ENCODE data around the gene TAS2R41. TPM values are rescaled to one million over a fixed set of nuclear protein-coding genes. Genes with fewer than 3 reads are reported as not detected.
A peak's percentile ranks its signal among the peaks of the same experiment; 100 is the strongest.

TAS2R41 gene
- total and polyA plus RNA-seq, 7 experiments from 2014 or later = 1.7 to 3.4 (median 2.0) TPM; not detected in 3

DNA sequence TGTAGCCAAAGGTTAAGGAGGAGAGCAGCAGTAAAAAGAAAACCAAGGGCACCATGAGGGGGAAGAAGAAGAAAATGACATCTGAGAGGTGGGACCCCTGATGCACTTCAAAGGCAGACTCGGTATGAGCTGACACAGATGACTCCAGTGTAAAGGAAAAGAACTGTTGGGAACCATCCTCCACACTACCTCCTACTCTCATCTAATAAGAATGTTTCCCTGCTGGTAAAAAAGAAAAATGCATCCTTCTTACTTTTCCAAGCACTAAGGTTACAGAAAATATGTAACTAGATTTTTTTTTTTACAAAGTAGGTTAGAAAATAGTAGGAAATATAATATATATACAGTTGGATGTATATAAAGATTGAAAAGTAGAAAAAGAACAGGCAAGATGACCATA, 16.9 kb downstream of the TAS2R41 start:
- no peaks in the 10 kb centered on the region for H3K9me3 Mint-ChIP-seq
- Histone ChIP-seq H3K27me3 (ENCODE audit: control insufficient read depth in 2 of 2, insufficient read depth in 2 of 2, low read length in 2 of 2) (no peaks in the 10 kb centered on the region), H3K4me3 (ENCODE audit: low read length) (no peak overlapping the region), H3K36me3 (ENCODE audit: control insufficient read depth in 2 of 3, insufficient read depth in 3 of 3, low read length in 3 of 3) (peaks cover 0 to 6% (median 0%) of the 10 kb centered on the region in 3 experiments), H3K4me1 (ENCODE audit: control insufficient read depth in 2 of 2, insufficient read depth in 2 of 2, low read length in 2 of 2) (no peaks in the 10 kb centered on the region), H3K27ac (ENCODE audit: low read depth, low read length) (no peak overlapping the region), H3K9me3 (ENCODE audit: control insufficient read depth in 2 of 3, low read length in 3 of 3) (no peaks in the 10 kb centered on the region)
- H3K4me3 Mint-ChIP-seq = no peak overlapping the region
- CTCF ChIA-PET = no interaction called here
- DNase-seq (no peak), ATAC-seq (no peak)
- H3K36me3 Mint-ChIP-seq = peaks cover 0 to 72% (median 37%) of the 10 kb centered on the region in 5 donors
- intact Hi-C loops (cut with micrococcal nuclease) = loop anchor here (5.0 kb wide), 2 partner anchors 403 to 633 kb away; no protein-coding TSS in a partner anchor
- POLR2A ChIA-PET = no interaction called here
- no peaks in the 10 kb centered on the region for H3K27me3 Mint-ChIP-seq
- H3K27ac Mint-ChIP-seq = peak overlapping the region in 1 of 9 donors; percentile 39
- peaks cover 0 to 31% (median 13%) of the 10 kb centered on the region in 7 donors for H3K4me1 Mint-ChIP-seq

GRCh38 chr7:143495851-143496250, 18.2 kb downstream of the TAS2R41 start:
- Histone ChIP-seq H3K9me3 (ENCODE audit: control insufficient read depth in 2 of 3, low read length in 3 of 3) (no peaks in the 10 kb centered on the region), H3K4me3 (ENCODE audit: low read length) (no peak overlapping the region), H3K36me3 (ENCODE audit: control insufficient read depth in 2 of 3, insufficient read depth in 3 of 3, low read length in 3 of 3) (peaks cover 0 to 15% (median 0%) of the 10 kb centered on the region in 3 experiments), H3K27me3 (ENCODE audit: control insufficient read depth in 2 of 2, insufficient read depth in 2 of 2, low read length in 2 of 2) (no peaks in the 10 kb centered on the region), H3K4me1 (ENCODE audit: control insufficient read depth in 2 of 2, insufficient read depth in 2 of 2, low read length in 2 of 2) (no peaks in the 10 kb centered on the region), H3K27ac (ENCODE audit: low read depth, low read length) (no peak overlapping the region)
- H3K36me3 Mint-ChIP-seq = peaks cover 0 to 73% (median 40%) of the 10 kb centered on the region in 5 donors
- peaks cover 0 to 30% (median 10%) of the 10 kb centered on the region in 7 donors for H3K4me1 Mint-ChIP-seq
- ChIA-PET CTCF (no interaction called here), POLR2A (no interaction called here)
- H3K9me3 Mint-ChIP-seq = no peaks in the 10 kb centered on the region
- H3K27me3 Mint-ChIP-seq = no peaks in the 10 kb centered on the region
- DNase-seq (no peak), ATAC-seq (no peak)
- intact Hi-C loops (cut with micrococcal nuclease) = no loop called here
- H3K27ac Mint-ChIP-seq = peak overlapping the region in 1 of 9 donors; percentile 44
- no peak overlapping the region for H3K4me3 Mint-ChIP-seq

DNA sequence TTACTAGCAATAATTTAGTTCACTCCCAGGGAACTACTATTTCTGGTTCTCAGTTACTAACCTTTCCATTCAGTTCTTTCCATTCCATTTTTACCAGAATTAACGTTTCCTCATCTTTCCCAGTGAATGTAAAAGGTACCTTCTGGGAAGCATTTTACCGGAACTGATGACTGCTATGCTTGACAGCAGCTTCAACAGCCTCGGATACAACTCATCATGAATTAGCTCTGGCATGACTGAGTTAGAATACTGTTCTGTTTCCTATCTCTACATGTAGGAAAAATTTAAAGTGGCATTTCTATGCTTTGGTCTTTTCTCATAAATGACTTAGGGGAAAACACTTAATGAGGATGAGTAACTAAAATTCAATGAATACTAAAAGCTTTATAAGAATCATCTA, 18.6 kb downstream of the TAS2R41 start:
- no peaks in the 10 kb centered on the region for H3K27me3 Mint-ChIP-seq
- Histone ChIP-seq H3K4me1 (ENCODE audit: control insufficient read depth in 2 of 2, insufficient read depth in 2 of 2, low read length in 2 of 2) (no peaks in the 10 kb centered on the region), H3K27ac (ENCODE audit: low read depth, low read length) (no peak overlapping the region), H3K4me3 (ENCODE audit: low read length) (no peak overlapping the region), H3K9me3 (ENCODE audit: control insufficient read depth in 2 of 3, low read length in 3 of 3) (no peaks in the 10 kb centered on the region), H3K27me3 (ENCODE audit: control insufficient read depth in 2 of 2, insufficient read depth in 2 of 2, low read length in 2 of 2) (no peaks in the 10 kb centered on the region), H3K36me3 (ENCODE audit: control insufficient read depth in 2 of 3, insufficient read depth in 3 of 3, low read length in 3 of 3) (peaks cover 0 to 15% (median 0%) of the 10 kb centered on the region in 3 experiments)
- no peak overlapping the region for H3K4me3 Mint-ChIP-seq
- H3K27ac Mint-ChIP-seq = no peak overlapping the region
- ChIA-PET POLR2A (no interaction called here), CTCF (no interaction called here)
- no peak for ATAC-seq
- no peak for DNase-seq
- H3K4me1 Mint-ChIP-seq = peaks cover 0 to 27% (median 10%) of the 10 kb centered on the region in 7 donors
- H3K9me3 Mint-ChIP-seq = no peaks in the 10 kb centered on the region
- intact Hi-C loops (cut with micrococcal nuclease) = no loop called here
- H3K36me3 Mint-ChIP-seq = peaks cover 0 to 73% (median 36%) of the 10 kb centered on the region in 5 donors

GRCh38 chr7:143497008-143497795, 19.5 kb downstream of the TAS2R41 start:
- POLR2A ChIA-PET = no interaction called here
- no peaks in the 10 kb centered on the region for H3K4me1 ChIP-seq (ENCODE audit: control insufficient read depth in 2 of 2, insufficient read depth in 2 of 2, low read length in 2 of 2)
- H3K4me1 Mint-ChIP-seq = peaks cover 0 to 19% (median 8%) of the 10 kb centered on the region in 7 donors
- CTCF ChIA-PET = interaction anchor here (0.6 kb wide), 1 partner anchor 9 kb away, joined by 4 read pairs; no protein-coding TSS in a partner anchor
- no peak overlapping the region for H3K4me3 Mint-ChIP-seq
- H3K9me3 ChIP-seq (ENCODE audit: control insufficient read depth in 2 of 3, low read length in 3 of 3) = no peaks in the 10 kb centered on the region
- ATAC-seq (no peak), DNase-seq (no peak)
- peaks cover 0 to 74% (median 36%) of the 10 kb centered on the region in 5 donors for H3K36me3 Mint-ChIP-seq
- H3K9me3 Mint-ChIP-seq = no peaks in the 10 kb centered on the region
- no peak overlapping the region for H3K4me3 ChIP-seq (ENCODE audit: low read length)
- peaks cover 0 to 15% (median 0%) of the 10 kb centered on the region in 3 experiments for H3K36me3 ChIP-seq (ENCODE audit: control insufficient read depth in 2 of 3, insufficient read depth in 3 of 3, low read length in 3 of 3)
- intact Hi-C loops (cut with micrococcal nuclease) = no loop called here
- H3K27ac ChIP-seq (ENCODE audit: low read depth, low read length) = no peak overlapping the region
- H3K27ac Mint-ChIP-seq = peak overlapping the region in 1 of 9 donors; percentile 54
- H3K27me3 ChIP-seq (ENCODE audit: control insufficient read depth in 2 of 2, insufficient read depth in 2 of 2, low read length in 2 of 2) = no peaks in the 10 kb centered on the region
- no peaks in the 10 kb centered on the region for H3K27me3 Mint-ChIP-seq

DNA sequence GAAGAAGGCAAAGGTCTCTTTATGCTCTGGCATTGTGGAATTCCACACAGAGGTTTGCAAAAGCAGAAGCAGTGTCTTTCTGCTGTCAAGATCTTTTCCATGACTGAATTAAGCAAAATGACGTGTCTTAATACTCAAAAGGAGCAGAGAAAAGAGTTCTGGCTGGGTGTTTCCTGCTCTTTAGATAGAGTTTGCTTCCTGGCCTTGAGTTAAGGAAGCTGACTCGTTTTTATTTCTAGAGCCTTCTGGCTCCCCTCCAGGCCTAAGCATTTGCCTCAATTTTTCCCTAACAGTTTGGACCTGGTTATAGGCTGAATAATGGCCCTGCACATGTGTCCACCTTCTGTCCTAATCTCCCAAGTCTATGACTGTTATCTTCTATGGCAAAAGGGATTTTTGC, 21.6 kb downstream of the TAS2R41 start:
- CTCF ChIA-PET = no interaction called here
- POLR2A ChIA-PET = no interaction called here
- no peaks in the 10 kb centered on the region for H3K9me3 Mint-ChIP-seq
- peaks cover 0 to 68% (median 31%) of the 10 kb centered on the region in 5 donors for H3K36me3 Mint-ChIP-seq
- intact Hi-C loops (cut with micrococcal nuclease) = no loop called here
- ATAC-seq (no peak), DNase-seq (no peak)
- H3K4me3 ChIP-seq (ENCODE audit: low read length) = no peak overlapping the region
- H3K36me3 ChIP-seq (ENCODE audit: control insufficient read depth in 2 of 3, insufficient read depth in 3 of 3, low read length in 3 of 3) = peaks cover 0 to 15% (median 0%) of the 10 kb centered on the region in 3 experiments
- H3K27ac Mint-ChIP-seq = peak overlapping the region in 1 of 9 donors; percentile 38
- H3K9me3 ChIP-seq (ENCODE audit: control insufficient read depth in 2 of 3, low read length in 3 of 3) = no peaks in the 10 kb centered on the region
- no peak overlapping the region for H3K4me3 Mint-ChIP-seq
- H3K27me3 ChIP-seq (ENCODE audit: control insufficient read depth in 2 of 2, insufficient read depth in 2 of 2, low read length in 2 of 2) = no peaks in the 10 kb centered on the region
- no peaks in the 10 kb centered on the region for H3K4me1 ChIP-seq (ENCODE audit: control insufficient read depth in 2 of 2, insufficient read depth in 2 of 2, low read length in 2 of 2)
- no peaks in the 10 kb centered on the region for H3K27me3 Mint-ChIP-seq
- peaks cover 0 to 4% (median 0%) of the 10 kb centered on the region in 7 donors for H3K4me1 Mint-ChIP-seq
- no peak overlapping the region for H3K27ac ChIP-seq (ENCODE audit: low read depth, low read length)

DNA sequence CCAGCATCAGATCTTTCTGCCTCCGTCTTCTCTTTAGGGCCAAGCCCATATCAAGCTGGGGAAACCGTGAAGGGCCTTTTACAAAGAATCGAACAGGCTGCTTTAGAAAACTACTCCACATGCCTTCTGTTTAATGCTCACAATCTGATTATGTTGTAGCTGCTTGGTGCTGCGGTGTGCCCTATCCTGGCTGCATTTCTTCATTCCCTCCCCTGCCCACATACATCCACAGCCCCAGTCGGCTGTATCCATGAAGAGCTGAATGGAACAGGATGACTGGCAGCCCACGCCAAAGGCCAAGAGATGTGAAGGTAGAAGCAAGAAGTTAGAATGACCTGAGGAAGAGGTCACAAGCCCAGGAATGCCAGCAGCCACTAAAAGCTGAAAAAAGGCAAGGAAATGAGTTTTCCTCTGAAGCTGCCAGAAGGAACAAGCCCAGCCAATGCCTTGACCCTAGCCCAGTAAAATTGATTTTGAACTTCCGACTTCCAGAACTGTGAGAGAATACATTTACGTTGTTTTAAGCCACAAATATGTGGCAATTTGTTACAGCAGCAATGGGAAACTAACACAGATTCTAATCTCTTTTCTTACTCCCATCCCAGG, 22.2 kb downstream of the TAS2R41 start:
- H3K4me3 ChIP-seq (ENCODE audit: low read length) = no peak overlapping the region
- H3K9me3 ChIP-seq (ENCODE audit: control insufficient read depth in 2 of 3, low read length in 3 of 3) = no peaks in the 10 kb centered on the region
- POLR2A ChIA-PET = no interaction called here
- CTCF ChIA-PET = no interaction called here
- no peak overlapping the region for H3K27ac ChIP-seq (ENCODE audit: low read depth, low read length)
- DNase-seq (no peak), ATAC-seq (no peak)
- H3K27me3 ChIP-seq (ENCODE audit: control insufficient read depth in 2 of 2, insufficient read depth in 2 of 2, low read length in 2 of 2) = no peaks in the 10 kb centered on the region
- H3K4me3 Mint-ChIP-seq = no peak overlapping the region
- H3K36me3 Mint-ChIP-seq = peaks cover 0 to 70% (median 35%) of the 10 kb centered on the region in 5 donors
- no peaks in the 10 kb centered on the region for H3K27me3 Mint-ChIP-seq
- intact Hi-C loops (cut with micrococcal nuclease) = no loop called here
- H3K27ac Mint-ChIP-seq = no peak overlapping the region
- H3K36me3 ChIP-seq (ENCODE audit: control insufficient read depth in 2 of 3, insufficient read depth in 3 of 3, low read length in 3 of 3) = peaks cover 0 to 15% (median 0%) of the 10 kb centered on the region in 3 experiments
- H3K9me3 Mint-ChIP-seq = no peaks in the 10 kb centered on the region
- H3K4me1 Mint-ChIP-seq = peaks cover 0 to 4% (median 0%) of the 10 kb centered on the region in 7 donors
- no peaks in the 10 kb centered on the region for H3K4me1 ChIP-seq (ENCODE audit: control insufficient read depth in 2 of 2, insufficient read depth in 2 of 2, low read length in 2 of 2)
